HG03457 (cell line): Measurements from ENCODE around the gene RASIP1.
"Not testable (repeated sequence)": the region's sequence is repeated elsewhere in the genome, so short reads cannot be mapped to it uniquely, and the experiment has no call there.

Source experiments
- ATAC-seq: cut with Tn5 transposase; IDR thresholded peaks from one replicate; pipeline ENCODE4 v1.9.1; 2021; ENCODE audit warnings: moderate number of reproducible peaks; ENCODE audit not compliant: unreplicated experiment

RASIP1 gene

DNA sequence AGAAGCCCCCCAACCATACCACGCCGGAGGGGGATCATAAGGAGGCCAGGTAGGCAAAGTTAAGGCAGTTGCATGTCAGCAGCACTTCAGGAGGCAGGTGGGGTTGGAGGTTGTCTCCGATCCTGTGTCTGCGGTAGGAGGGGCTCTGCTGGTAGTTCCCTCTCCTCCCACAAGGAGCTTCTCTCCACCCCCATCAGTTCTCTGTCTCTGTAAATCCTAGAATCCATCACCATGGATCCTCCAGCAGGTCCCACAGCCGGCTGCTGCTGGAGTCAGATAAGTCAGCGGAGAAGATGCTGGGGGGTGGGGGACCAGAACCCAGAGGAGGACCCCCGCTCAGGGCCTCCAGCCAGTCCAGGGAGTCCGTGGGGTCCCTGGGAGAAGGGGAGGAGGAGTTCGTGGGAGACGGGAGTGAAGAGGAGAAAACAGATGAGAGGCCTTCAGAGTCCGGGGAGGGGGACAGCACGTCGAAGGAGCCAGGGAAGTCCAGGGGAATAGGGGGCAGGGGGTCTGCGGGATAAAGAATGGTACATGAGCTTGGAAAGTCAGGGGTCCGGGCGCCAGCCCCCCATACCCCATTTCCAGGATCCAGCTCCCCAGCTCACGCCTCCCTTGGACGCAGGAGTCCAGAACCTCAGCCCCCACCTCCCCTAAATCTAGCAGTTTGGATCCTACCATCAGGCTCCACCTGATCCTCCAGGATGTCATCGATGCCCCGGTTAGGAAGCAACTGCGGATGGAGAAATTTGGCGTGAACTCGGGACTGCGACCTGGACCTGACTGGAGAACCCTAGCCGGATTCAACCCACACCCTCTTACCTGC, 27.2 kb downstream of the RASIP1 start:
- ATAC-seq: no peak

DNA sequence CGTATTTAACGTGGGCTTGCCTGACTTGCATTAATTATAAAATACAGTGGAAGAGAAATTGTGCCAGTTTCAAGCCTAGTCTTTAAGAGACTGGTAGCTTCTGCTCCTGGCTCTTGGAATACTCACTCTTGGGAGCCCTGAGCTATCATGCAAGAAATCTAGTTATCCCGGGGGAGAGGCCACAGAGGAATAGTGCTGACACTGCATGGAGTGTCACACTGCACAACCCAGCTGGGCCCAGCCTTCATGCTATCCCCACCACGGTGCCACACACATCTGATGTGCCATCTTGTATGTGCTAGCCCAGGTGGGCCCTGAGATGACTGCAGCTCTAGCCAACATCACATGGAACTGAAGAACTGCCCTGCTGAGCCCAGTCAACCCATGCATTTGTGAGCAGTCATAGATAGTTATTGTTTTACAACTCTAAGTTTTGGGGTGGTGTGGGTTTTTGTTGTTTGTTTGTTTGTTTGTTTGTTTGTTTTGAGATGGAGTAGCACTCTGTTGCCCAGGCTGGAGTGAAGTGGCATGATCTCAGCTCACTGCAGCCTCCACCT, 29.2 kb downstream of the RASIP1 start:
- no peak for ATAC-seq

DNA sequence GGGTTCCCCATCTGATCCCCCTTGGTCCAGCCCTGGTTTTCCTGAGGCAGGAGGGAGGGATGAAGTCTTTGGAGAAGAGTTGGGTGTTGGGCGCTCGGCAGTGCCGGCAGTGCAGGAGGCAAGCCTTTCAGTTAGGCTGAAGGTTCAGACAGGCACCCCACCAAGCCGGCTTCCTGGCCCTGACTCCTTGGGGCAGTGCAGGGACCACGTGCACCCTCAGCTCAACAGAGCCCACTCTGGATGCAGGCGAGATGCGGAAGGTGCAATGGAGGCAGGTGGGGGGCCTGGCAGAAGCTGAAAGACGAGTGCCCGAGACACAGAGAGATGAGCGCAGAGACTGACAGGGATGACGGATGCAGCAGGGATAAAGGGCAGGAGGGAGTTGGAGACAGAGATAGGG, 31.9 kb downstream of the RASIP1 start:
- no peak for ATAC-seq

DNA sequence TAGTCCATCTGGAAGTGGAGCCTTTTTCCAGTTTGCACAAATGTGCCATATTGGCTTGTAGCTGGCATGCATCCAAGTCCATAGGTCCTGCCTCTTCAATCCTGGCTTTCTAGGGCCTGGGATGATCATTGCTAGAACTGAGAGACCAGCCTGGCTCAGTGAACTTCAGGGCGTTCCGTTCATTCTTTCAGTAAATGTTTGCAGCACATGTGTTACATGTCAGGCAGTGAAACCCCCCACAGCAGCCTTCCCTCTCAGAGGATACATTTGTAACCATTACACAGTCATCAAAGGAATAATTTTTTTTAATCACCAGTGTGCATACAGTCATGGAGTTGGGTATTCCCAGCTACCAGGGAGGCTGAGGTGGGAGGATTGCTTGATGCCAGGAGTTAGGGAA, 35.0 kb downstream of the RASIP1 start:
- ATAC-seq: no peak

DNA sequence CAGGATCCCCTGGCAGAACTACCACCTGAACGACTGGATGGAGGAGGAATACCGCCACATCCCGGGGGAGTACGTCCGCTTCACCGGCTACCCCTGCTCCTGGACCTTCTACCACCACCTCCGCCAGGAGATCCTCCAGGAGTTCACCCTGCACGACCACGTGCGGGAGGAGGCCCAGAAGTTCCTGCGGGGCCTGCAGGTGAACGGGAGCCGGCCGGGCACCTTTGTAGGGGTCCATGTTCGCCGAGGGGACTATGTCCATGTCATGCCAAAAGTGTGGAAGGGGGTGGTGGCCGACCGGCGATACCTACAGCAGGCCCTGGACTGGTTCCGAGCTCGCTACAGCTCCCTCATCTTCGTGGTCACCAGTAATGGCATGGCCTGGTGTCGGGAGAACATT, 37.1 kb downstream of the RASIP1 start:
- ATAC-seq: no peak

DNA sequence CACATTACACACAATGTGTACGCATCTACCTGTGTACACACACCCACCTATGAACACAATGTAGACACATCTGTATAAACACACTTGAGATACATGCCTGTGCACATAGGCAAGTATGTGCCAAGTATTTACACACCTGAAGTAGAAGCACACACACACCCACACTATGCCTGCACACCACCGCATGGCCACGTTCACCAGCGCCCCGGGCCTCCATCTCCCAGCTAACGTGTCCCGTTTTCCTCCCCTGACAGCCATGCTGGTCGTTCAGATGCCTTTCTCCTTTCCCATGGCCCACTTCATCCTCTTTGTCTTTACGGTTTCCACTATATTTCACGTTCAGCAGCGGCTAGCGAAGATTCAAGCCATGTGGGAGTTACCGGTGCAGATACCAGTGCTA, 37.7 kb downstream of the RASIP1 start:
- no peak for ATAC-seq

DNA sequence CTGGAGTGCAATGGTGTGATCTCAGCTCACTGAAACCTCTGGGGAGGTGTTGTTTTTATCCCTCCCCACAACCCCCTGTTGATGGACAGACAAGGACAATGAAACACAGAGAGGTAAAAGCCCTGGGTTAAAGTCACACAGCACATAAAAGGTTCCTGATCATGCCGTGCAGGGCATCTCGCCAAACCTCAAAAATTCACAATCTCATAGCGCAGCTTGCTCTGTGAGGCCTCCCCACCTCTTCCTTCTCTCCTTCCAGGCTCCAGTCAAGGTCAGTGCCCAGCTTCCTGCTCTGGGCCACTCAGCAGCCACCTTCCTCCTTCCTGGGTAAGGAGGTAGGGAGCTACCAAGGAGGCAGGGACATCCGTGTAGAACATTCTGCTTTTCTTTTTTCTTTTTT, 42.4 kb downstream of the RASIP1 start:
- no peak for ATAC-seq

DNA sequence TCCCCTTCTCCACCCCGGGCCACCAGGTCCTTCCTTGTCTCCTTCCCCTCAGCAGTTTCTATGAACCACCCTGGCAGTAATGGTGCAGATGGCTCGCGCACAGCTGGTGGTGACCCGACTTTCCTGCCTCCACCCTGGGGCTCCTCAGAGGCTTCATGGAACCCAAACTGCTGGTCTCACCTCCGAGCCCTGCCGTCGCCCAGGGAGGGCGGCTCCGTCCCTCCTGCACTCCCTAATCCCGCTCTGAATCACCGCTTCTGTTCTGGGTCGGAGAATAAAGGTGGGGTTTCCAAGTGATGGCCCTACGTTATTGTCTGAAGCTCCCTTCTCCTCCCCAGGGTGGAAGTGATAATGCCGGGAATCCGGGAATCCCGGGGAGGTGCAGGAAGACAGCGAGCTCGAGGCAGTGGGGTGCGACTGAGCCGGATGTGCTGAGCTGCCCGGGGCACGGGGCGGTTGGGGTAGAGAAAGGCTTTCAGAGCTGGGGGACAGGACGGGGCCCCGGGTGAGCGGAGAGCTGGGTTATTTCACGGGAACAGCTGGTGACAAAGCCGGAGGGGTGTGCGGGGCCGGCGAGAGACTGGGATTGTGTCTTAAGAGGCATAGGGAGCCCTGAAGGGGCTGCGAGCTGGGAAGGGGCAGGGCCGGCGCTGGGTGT, 43.9 kb downstream of the RASIP1 start:
- ATAC-seq: no peak

DNA sequence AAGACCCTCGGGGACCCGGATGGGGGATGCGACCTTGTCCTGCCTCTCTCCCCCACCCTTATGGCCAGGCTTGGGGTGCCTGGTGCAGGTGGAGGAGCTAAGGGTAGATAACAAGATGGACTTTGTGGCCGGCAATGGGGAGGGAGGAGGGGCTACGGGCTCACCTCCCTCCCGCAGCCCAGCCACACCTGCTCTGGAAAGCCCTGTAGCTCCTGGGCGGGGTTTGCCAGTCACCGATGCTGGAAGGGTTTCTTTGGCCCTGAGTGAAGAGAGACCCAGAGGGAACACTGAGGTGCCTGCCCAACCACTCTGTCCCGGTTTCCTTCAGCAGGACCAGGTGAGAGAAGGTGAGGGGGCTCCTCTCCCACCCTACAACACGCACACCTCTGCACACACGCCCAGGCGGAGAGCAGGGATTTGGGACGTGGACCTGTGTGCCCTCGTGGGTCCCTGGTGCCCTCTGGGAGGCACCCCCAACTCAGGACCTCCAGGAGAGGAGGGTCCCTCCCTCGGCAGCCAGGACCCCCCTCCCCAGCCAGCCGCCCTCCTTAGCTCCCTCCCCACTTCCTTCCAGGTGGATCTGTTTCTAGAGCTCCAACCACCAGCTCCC, 44.6 kb downstream of the RASIP1 start, which contains the start of gene FUT2:
FUT2 (plus strand) TSS at position 229 of the 610 bp plus-strand sequence. CDS start 6,986 bp downstream, outside the sequence.
- no peak for ATAC-seq

DNA sequence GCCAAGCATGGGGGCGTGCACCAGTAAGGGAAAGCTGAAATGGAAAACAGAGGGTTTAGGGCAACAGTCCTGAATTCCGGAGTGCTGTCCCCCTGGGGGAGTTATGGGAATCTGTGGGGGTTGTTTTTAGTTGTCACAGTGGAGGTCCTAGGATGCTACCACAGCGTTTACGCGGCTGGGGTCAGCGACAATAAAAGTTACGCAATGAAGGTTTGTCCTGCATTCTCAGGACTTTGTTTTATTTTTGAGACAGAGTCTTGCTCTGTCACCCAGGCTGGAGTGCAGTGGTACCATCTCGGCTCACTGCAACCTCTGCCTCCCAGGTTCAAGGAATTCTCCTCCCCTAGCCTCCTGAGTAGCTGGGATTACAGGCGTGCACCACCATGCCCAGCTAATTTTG, 46.8 kb downstream of the RASIP1 start:
- not testable (repeated sequence) for ATAC-seq

DNA sequence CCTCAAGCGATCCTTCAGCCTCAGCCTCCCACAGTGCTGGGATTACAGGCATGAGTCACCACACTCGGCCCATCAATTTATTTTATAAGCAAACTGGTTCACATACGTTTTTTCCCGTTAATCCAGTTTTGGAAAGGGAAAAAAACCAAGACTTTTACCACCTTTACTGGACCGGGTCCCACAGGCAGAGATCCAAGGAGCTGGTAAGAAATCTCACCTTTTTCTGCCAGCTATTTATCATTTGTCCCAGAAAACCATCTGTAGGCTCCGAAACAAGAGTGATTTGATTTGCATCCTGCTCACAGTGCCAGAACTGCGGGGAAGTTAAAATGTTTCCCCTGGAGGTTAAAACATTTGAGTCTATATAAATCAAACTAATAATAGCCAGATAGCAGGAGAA, 51.0 kb downstream of the RASIP1 start:
- ATAC-seq: no peak

DNA sequence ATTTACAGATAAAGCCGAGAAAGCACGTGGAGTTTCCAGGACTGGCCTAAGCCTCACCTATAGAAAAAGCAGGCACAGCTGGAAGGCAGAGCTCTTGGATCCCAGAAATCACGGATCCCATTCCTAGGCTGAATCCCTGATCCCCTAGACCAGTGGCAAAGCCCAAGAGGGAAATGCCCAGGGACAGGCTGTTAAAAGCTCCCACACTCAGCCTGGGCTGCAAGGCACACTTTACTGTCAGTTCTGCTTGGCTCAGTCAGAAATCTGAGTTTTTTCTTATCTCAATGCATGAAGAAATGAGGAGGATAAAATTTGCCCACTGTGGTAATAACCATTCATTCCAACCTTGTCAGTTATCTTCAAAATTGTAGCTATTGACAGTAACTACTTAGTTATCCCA, 52.6 kb downstream of the RASIP1 start:
- ATAC-seq: no peak

DNA sequence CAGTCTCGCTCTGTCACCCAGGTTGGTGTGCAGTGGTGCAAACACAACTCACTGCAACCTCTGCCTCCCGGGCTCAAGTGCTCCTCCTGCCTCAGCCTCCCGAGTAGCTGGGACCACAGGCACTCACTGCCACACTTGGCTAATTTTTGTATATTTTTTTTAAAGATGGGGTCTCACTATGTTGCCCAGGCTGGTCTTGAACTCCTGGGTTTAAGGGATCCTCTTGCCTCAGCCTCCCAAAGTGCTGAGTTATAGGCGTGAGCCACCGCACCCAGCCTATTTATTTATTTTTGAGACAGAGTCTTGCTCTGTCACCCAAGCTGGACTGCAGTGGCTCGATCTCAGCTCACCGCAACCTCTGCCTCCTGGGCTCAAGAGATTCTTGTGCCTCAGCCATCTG, 53.8 kb downstream of the RASIP1 start:
- ATAC-seq: not testable (repeated sequence)

DNA sequence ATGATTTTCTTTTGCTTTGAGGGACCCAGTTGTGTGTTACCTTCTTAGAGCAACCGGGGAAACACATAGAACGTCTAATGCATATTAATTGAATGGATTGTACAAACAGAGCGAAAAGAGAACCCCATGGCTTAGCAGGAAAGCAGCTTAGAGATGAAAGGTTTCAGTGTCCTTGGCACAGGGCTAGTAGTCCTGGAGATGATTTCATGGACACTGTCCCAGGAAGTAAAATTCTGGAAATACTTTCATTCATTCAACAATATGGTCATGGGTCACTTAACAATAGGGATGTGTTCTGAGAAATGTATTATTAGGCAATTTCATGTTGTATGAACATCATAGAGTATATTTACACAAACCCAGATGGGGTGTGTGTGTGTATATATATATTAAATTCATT, 54.3 kb downstream of the RASIP1 start:
- ATAC-seq: no peak

DNA sequence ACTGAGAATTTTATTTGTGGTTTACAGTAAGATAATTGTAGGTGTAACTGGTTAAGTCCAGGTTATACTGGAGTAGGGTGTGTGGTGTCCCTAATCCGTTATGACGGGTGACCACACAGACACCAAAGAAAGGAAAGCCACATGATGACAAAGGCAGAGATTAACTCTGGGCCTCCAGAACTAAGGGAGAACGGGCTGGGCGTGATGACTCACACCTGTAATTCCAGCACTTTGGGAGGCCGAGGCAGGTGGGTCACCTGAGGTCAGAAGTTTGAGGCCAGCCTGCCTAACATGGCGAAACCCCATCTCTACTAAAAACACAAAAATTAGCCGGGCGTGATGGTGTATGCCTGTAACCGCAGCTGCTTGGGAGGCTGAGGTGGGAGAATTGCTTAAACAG, 54.8 kb downstream of the RASIP1 start:
- no peak for ATAC-seq

DNA sequence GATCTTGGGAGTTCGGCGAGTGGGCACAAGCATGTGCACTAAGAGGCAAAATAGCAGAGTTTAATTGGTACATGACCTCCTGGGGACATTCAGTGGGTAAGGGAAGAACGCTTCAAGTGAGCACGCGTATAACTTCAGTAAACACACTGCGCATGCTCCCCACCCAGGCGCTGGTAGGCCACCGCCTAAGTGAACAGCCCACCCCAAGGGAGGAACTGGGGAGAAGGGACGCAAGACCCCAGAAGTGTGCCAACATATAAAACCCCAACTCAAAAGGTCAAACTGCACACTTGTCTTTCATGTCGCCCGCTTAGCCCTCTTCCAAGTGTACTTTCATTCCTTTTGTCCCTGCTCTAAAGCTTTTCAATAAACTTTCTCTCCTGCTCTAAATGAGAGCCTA, 57.1 kb downstream of the RASIP1 start:
- no peak for ATAC-seq

DNA sequence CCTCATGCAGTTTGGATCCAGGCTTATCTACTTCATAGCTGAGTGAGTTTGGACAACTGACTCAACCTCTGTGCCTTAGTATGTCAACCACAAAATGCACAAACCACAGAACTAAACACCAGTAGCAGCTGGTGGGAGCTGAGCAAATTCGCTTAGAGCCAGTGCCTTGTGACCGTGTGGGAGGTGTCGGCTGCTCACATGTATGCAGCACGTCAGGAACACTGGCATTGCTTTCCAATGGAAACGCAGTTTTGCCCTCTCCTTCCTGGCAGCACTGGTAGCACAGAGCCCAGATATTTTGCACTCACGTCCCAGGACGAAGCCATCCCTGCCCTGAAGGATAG, 59.3 kb downstream of the RASIP1 start:
- no peak for ATAC-seq

DNA sequence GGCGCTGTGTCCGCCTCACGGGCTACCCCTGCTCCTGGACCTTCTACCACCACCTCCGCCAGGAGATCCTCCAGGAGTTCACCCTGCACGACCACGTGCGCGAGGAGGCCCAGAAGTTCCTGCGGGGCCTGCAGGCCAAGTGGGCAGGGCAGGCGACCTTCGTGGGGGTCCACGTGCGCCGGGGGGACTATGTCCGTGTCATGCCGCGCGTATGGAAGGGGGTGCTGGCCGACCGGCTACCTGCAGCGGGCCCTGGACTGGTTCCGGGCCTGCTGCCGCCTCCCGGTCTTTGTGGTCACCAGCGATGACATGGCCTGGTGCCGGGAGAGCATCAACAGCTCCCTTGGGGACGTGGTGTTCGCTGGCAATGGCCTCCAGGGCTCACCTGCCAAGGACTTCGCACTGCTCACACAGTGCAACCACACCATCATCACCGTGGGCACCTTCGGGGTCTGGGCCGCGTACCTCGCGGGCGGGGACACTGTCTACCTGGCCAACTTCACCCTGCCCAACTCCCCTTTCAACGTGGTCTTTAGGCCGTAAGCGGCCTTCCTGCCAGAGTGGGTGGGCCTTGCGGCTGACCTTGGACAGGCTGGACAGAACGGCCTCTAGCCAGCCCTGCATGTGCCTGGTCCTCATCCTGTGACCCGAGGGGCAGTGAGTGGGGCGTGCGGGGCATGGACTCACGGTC, 59.8 kb downstream of the RASIP1 start:
- no peak for ATAC-seq

DNA sequence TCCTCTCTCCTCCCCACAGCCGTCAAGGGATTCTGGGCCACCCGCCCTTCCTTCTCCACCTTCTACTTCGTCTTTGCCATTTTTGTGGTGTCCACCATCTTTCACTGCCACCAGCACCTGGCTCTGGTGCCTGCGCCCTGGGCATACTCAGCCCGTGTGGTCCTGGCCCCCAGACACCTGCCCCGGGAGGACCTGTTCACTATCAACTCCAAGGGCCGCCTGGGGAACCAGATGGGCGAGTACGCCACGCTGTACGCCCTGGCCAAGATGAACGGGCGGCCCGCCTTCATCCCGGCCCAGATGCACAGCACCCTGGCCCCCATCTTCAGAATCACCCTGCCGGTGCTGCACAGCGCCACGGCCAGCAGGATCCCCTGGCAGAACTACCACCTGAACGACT, 60.4 kb downstream of the RASIP1 start:
- not testable (repeated sequence) for ATAC-seq

DNA sequence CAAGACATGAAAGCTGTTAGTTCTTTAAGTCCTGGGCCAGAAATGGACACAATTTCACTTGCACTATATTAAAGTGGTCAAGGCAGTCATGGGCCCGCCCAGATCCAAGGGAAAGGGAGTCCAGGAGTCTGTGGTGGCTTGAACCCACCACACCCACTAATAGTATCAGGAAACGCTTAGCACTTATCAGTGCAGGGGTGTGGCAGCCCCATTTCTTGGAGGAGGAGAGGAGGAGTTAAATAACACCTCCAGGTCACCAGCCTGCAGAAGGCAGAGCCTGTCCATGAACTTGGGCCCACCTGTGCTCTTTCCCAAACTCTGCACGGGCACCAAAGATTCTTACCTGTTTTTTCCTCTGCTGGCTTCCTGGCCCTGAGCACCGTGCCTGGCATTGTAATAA, 62.2 kb downstream of the RASIP1 start:
- no peak for ATAC-seq

DNA sequence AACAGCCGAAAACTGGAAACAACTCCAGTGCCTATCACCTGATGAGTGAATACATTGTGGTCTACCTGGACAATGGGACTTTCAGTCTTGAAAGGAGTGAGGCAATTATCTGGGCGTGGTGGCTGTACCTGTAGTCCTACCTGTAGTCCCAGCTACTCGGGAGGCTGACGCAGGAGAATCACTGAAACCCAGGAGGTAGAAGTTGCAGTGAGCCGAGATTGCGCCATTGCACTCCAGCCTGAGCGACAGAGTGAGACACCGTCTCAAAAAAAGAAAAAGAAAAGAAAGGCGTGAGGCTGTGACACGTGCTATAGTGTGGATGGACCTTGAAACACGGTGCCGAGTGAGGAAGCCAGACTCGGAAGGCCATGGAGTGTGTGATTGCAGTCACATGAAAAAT, 63.5 kb downstream of the RASIP1 start:
- no peak for ATAC-seq
